Activated T-helper 2 cell treated with anti-CD3 and anti-CD28 coated beads, Interferon-gamma antibody, Interleukin-2, Interleukin-4, amounts not matched to agents 10 μg/mL and 5 μg/mL and 100 μg/mL, durations not matched to agents 14 hours and 24 hours and 36 hours (primary cell): Measurements from ENCODE around the gene OPN1MW. TPM values are rescaled to one million over a fixed set of nuclear protein-coding genes. Genes with fewer than 3 reads are reported as not detected.
"Not testable (repeated sequence)": the region's sequence is repeated elsewhere in the genome, so short reads cannot be mapped to it uniquely, and the experiment has no call there.

Experiments used
- DNase-seq: peaks from one replicate; pipeline ENCODE4 v3.0.0; 2021; ENCODE audit warnings: low spot score
- H3K27ac Mint-ChIP-seq: one replicate; pipeline ENCODE4 v1.8.0; 2021; ENCODE audit warnings: mixed read lengths
- H3K27me3 Mint-ChIP-seq: one replicate; pipeline ENCODE4 v1.8.0; 2021; ENCODE audit warnings: low read depth, mixed read lengths
- H3K36me3 Mint-ChIP-seq: one replicate; pipeline ENCODE4 v1.8.0; 2021; ENCODE audit warnings: low read depth, mixed read lengths
- H3K4me1 Mint-ChIP-seq: one replicate; pipeline ENCODE4 v1.8.0; 2021; ENCODE audit warnings: low read depth, mixed read lengths
- H3K4me3 Mint-ChIP-seq: one replicate; pipeline ENCODE4 v1.8.0; 2021; ENCODE audit warnings: low read depth, mild to moderate bottlenecking, moderate library complexity, mixed read lengths
- H3K9me3 Mint-ChIP-seq: one replicate; pipeline ENCODE4 v1.8.0; 2021; ENCODE audit warnings: mixed read lengths
- intact Hi-C: fragments of 100-400 bp; cut with micrococcal nuclease; formaldehyde crosslinking; loops from one replicate; pipeline ENCODE4 v1.15.1; 2023
- total RNA-seq: library from RNA; stranded (reverse); gene quantifications from 2 replicates; pipeline ENCODE4 v1.2.3, GENCODE V29; 2022

OPN1MW gene
- total RNA-seq, 1 donor from 2014 or later: not detected

GRCh38 chrX:154164902-154165301 lies 17.5 kb upstream of the OPN1MW start:
- H3K27me3 Mint-ChIP-seq, H3K9me3 Mint-ChIP-seq, H3K27ac Mint-ChIP-seq, H3K4me3 Mint-ChIP-seq, H3K4me1 Mint-ChIP-seq, H3K36me3 Mint-ChIP-seq, intact Hi-C loops, DNase-seq: not testable (repeated sequence)

DNA sequence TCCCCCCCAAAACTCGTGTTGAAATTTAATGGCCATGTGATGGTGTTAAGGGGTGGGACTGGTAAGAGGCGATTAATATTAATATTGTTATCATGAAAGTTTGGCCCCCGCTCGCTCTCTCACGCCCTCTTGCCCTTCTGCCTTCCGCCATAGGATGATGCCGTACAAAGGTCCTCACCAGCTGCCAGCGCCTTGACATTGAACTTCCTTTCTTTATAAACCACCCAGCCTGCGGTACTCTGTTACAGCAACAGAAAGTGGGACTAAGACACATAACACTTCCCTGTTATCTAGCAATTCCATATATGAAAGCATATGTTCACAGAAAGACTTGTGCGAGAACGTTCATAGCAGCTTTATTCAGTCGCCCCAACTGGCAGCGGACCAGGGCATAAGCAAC lies 14.0 kb upstream of the OPN1MW start:
- DNase-seq, intact Hi-C loops, H3K4me3 Mint-ChIP-seq, H3K27ac Mint-ChIP-seq, H3K36me3 Mint-ChIP-seq, H3K4me1 Mint-ChIP-seq, H3K27me3 Mint-ChIP-seq, H3K9me3 Mint-ChIP-seq: not testable (repeated sequence)

GRCh38 chrX:154172535-154172943 lies 9.9 kb upstream of the OPN1MW start:
- H3K9me3 Mint-ChIP-seq, intact Hi-C loops, H3K4me1 Mint-ChIP-seq, H3K36me3 Mint-ChIP-seq, H3K27me3 Mint-ChIP-seq, H3K4me3 Mint-ChIP-seq, DNase-seq, H3K27ac Mint-ChIP-seq: not testable (repeated sequence)

DNA sequence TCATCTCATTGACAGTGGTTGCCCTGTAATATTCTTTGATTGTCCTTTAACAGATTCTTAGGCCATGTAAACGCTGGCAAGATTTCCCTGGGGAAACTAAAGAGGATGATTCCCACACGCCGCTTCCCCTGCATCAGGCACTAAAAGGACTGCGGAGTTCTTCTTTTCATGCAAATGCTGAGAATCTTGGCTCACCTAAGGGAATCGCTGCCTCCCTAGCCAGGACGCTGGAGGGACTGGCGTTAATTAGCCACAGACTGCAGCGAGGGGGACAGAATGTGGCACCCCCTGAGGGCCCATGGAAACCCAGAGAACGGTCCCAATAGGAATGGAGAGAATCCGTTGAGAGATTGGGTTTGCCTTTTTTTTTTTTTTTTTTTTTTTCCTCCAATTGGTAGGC lies 8.0 kb upstream of the OPN1MW start:
- H3K36me3 Mint-ChIP-seq, H3K9me3 Mint-ChIP-seq, H3K4me3 Mint-ChIP-seq, H3K27me3 Mint-ChIP-seq, H3K27ac Mint-ChIP-seq, H3K4me1 Mint-ChIP-seq, intact Hi-C loops, DNase-seq: not testable (repeated sequence)

DNA sequence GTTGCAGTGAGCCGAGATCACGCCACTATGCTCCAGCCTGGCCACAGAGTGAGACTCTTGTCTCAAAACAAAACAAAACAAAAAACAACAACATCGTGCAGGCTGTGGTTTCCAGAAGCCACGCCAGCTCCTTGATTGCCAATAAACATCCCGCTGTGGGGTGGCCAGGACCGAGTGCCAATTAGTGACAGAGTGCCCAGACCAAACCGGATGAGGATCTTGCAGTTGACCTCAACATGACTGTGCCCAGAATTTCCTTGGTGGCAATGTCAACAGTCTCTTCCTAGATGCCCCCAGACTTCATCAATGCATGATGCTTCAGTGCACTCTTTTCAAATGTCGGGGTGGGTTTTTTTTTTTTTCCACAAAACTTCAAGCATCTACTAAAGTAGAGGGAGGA lies 1.4 kb downstream of the OPN1MW start:
- intact Hi-C loops, H3K4me1 Mint-ChIP-seq, H3K27me3 Mint-ChIP-seq, H3K4me3 Mint-ChIP-seq, H3K36me3 Mint-ChIP-seq, DNase-seq, H3K9me3 Mint-ChIP-seq, H3K27ac Mint-ChIP-seq: not testable (repeated sequence)

- not testable (repeated sequence) for DNase-seq
Observed at GRCh38 chrX:154192846-154193245, 10.4 kb downstream of the OPN1MW start.

GRCh38 chrX:154194316-154194715 lies 11.9 kb downstream of the OPN1MW start:
- H3K27me3 Mint-ChIP-seq, intact Hi-C loops, H3K4me3 Mint-ChIP-seq, H3K27ac Mint-ChIP-seq, H3K4me1 Mint-ChIP-seq, H3K36me3 Mint-ChIP-seq, DNase-seq, H3K9me3 Mint-ChIP-seq: not testable (repeated sequence)

More at GRCh38 chrX:154192846-154193245, 10.4 kb downstream of the OPN1MW start:
- H3K9me3 Mint-ChIP-seq, H3K36me3 Mint-ChIP-seq, H3K27ac Mint-ChIP-seq, H3K4me3 Mint-ChIP-seq, H3K4me1 Mint-ChIP-seq, intact Hi-C loops, H3K27me3 Mint-ChIP-seq: not testable (repeated sequence)

GRCh38 chrX:154196466-154196865 lies 14.1 kb downstream of the OPN1MW start:
- H3K9me3 Mint-ChIP-seq, H3K27me3 Mint-ChIP-seq, intact Hi-C loops, H3K4me3 Mint-ChIP-seq, DNase-seq, H3K27ac Mint-ChIP-seq, H3K36me3 Mint-ChIP-seq, H3K4me1 Mint-ChIP-seq: not testable (repeated sequence)

GRCh38 chrX:154209670-154210418 lies 27.4 kb downstream of the OPN1MW start:
- H3K27ac Mint-ChIP-seq, H3K36me3 Mint-ChIP-seq, intact Hi-C loops, H3K27me3 Mint-ChIP-seq, H3K9me3 Mint-ChIP-seq, H3K4me3 Mint-ChIP-seq, H3K4me1 Mint-ChIP-seq, DNase-seq: not testable (repeated sequence)

DNA sequence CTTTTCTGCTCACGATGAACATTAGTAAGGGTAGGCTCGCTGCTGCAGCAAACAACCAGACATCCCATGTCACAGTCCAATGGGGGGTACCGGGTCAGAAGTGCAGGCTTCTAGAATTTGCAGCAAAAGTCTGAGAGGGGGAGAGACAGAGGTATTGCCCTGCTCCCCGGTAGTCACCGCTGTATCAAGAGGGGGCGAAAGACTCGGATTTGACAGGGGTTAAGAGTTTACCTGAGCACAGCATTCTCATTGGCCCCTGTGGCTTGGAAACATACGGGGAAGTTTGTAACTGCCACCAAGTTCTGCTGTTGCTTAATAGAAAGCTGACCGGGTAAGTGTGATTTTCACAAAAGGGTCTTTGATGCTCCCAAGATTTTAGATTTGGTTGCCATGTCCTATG lies 28.7 kb downstream of the OPN1MW start:
- H3K4me1 Mint-ChIP-seq, H3K27me3 Mint-ChIP-seq, DNase-seq, H3K36me3 Mint-ChIP-seq, H3K27ac Mint-ChIP-seq, intact Hi-C loops, H3K4me3 Mint-ChIP-seq, H3K9me3 Mint-ChIP-seq: not testable (repeated sequence)

GRCh38 chrX:154211499-154211898 lies 29.1 kb downstream of the OPN1MW start:
- H3K4me3 Mint-ChIP-seq, intact Hi-C loops, DNase-seq, H3K9me3 Mint-ChIP-seq, H3K4me1 Mint-ChIP-seq, H3K27ac Mint-ChIP-seq, H3K27me3 Mint-ChIP-seq, H3K36me3 Mint-ChIP-seq: not testable (repeated sequence)

GRCh38 chrX:154219456-154219855 lies 37.1 kb downstream of the OPN1MW start, which contains the start of gene OPN1MW2:
OPN1MW2 (plus strand) TSS chrX:154219756; CDS start chrX:154219816, 60 bp downstream.
- H3K27me3 Mint-ChIP-seq, H3K36me3 Mint-ChIP-seq, H3K4me1 Mint-ChIP-seq, intact Hi-C loops, H3K27ac Mint-ChIP-seq, H3K4me3 Mint-ChIP-seq, H3K9me3 Mint-ChIP-seq, DNase-seq: not testable (repeated sequence)

DNA sequence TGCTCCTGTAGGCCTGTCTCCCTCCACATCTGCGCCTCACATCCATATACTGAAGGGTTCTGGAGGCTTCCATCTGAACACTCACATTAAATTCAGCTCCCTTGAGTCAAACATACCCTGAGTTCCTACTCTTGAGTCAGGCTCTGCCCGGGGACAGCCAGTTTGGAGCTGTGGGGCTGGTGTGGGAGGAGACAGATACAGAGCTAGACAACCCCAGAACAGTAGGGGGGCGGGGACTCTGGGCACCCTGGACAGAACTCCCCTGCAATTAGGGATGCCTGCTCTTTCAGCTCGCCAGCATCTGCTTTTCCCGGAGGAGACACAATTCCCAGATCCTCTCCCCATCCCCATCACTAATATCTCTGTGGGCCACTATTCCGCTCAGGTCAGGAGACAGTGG lies 42.9 kb downstream of the OPN1MW start:
- H3K9me3 Mint-ChIP-seq, H3K27ac Mint-ChIP-seq, H3K36me3 Mint-ChIP-seq, H3K4me1 Mint-ChIP-seq, intact Hi-C loops, H3K27me3 Mint-ChIP-seq, DNase-seq, H3K4me3 Mint-ChIP-seq: not testable (repeated sequence)

GRCh38 chrX:154226706-154227105 lies 44.3 kb downstream of the OPN1MW start:
- H3K4me1 Mint-ChIP-seq, H3K36me3 Mint-ChIP-seq, DNase-seq, H3K4me3 Mint-ChIP-seq, intact Hi-C loops, H3K27ac Mint-ChIP-seq, H3K9me3 Mint-ChIP-seq, H3K27me3 Mint-ChIP-seq: not testable (repeated sequence)
